ENCODE results near the gene QRICH2. TPM values are rescaled to one million over a fixed set of nuclear protein-coding genes. Genes with fewer than 3 reads are reported as not detected.

Gene QRICH2
- total and polyA plus RNA-seq, 9 of the 15 experiments (the other 6 are each of a cell fraction or from before 2014, with no cell fraction given): 0.03 to 1.6 (median 0.81) TPM

DNA sequence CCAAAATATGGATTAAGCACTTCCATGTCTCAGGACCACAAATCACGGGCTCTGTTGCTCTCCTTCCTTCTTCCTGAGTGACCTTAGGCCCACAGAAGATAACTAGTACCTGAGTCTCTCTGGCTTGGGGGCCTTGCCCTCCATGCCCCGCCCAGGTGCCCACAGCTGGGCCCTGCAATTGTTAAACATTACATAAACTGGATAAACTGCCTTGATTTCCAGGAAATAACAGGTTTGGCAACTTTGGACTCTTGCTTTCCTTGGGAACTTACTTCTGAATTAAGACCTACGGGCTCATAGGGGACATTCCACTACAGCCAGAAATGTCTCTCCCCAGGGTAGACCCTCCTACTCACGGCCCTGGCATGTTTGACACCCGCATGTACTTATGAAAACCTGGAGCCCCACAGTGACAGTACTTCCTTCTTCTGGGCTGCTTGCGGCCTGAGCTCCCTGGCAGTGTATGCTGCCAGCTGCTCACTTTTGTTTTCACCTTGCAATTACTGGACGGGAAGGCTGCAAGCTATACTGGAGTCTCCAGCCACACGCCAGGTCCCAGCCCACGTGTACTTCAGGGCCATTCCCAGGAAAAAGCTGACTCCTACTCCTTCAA lies 45.2 kb downstream of the QRICH2 start (continued):
- TF ChIP-seq, protein P1, sequence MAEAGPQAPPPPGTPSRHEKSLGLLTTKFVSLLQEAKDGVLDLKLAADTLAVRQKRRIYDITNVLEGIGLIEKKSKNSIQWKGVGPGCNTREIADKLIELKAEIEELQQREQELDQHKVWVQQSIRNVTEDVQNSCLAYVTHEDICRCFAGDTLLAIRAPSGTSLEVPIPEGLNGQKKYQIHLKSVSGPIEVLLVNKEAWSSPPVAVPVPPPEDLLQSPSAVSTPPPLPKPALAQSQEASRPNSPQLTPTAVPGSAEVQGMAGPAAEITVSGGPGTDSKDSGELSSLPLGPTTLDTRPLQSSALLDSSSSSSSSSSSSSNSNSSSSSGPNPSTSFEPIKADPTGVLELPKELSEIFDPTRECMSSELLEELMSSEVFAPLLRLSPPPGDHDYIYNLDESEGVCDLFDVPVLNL (CRISPR knock-in tag; IDR thresholded peaks at IDR 0.05; ENCODE audit: low read depth): no peak
- TF ChIP-seq STAT5A (IDR thresholded peaks at IDR 0.05; ENCODE audit: borderline replicate concordance, low read length): no peak

DNA sequence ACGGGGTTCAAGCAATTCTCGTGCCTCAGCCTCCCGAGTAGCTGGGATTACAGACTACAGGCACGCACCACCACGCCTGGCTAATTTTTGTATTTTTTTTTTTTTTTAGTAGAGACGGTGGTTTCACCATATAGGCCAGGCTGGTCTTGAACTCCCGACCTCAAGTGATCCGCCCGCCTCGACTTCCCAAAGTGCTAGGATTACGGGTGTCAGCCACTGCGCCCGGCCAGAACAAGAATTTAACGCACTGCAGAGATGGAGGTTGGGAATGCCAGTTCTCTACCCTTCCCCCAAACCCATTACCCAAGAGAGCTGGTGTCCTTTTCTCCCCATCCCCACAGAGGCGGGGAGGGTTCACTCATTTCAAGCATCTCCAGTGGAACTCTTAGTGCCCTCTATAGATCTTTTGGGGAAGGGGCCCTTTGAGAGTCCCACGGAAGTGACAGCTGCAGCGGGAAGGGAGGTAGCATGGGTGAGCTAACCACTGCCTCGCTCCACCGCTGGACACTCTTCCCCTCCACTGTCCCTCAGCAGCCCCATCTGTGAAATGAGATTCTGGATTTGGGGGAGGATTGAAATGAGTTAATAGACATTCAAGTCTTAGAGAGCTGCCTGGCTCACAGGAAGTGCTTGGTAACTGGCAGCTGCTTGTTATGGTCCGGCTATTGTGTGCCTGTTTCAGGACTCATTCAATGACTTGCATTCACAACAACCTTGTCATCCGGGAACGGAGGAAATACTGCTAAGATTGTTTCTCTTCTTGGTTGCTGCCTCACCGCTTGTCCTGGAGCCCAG lies 46.5 kb downstream of the QRICH2 start:
- no peak for DNase-seq (ENCODE audit: extremely low read depth in 1 of 4, low spot score in 3 of 4)
- Histone ChIP-seq H4K20me1 (replicated peaks; ENCODE audit: control insufficient read depth, insufficient read depth, low read length) (no peaks in the 10 kb centered on the region), H3K4me3 (no peak overlapping the region), H3K9me3 (replicated peaks; ENCODE audit: control insufficient read depth, insufficient read depth, low read depth, low read length) (no peaks in the 10 kb centered on the region), H3K4me2 (ENCODE audit: insufficient read depth, low read length) (no peak overlapping the region), H3K79me2 (ENCODE audit: control insufficient read depth, insufficient read depth, low read length) (peaks cover 14% of the 10 kb centered on the region), H3K27ac (ENCODE audit: extremely low read depth, low read depth, low read length) (no peak overlapping the region; the same call in 2 of the 3 replicates), H3K36me3 (ENCODE audit: control insufficient read depth, insufficient read depth, low read length) (peaks cover 4% of the 10 kb centered on the region), H3K9me1 (ENCODE audit: control insufficient read depth, insufficient read depth, low read length) (no peaks in the 10 kb centered on the region), H3K27me3 (ENCODE audit: control insufficient read depth in 2 of 2, insufficient read depth in 2 of 2, low read length in 2 of 2) (no peaks in the 10 kb centered on the region), H3K4me1 (replicated peaks in 1 of 2; ENCODE audit: control insufficient read depth in 2 of 2, insufficient read depth in 2 of 2, low read length in 2 of 2) (peaks cover 8 to 15% of the 10 kb centered on the region in 2 experiments; a peak in 4 of 5 replicates), H3K9ac (ENCODE audit: insufficient read depth in 1 of 2, low read depth in 2 of 2, low read length in 2 of 2) (peak overlapping the region in 1 of 2 experiments; percentile 37; a peak in 1 of 4 replicates), H2AFZ (ENCODE audit: low read depth, low read length) (peak overlapping the region; percentile 84)
- no peak for FAIRE-seq
- POLR2A ChIA-PET: interaction anchor here (0.7 to 3.5 kb wide), 7 partner anchors 8 to 23 kb away, joined by 3 to 15 read pairs (median 3); no protein-coding TSS in a partner anchor
- intact Hi-C loops (cut with micrococcal nuclease): no loop called here
- no peak for ATAC-seq
- WGBS (ENCODE audit: insufficient coverage, low coverage, missing lambda C conversion rate): 75% methylated on average over 23 of the region's 23 CpGs
- CTCF ChIA-PET (ENCODE audit: low intra/inter-chr PET ratio): no interaction called here
- no TSS peak for BruUV-seq (replicated peaks)
- in situ Hi-C loops (cut with MboI): loop anchor here (5.0 kb wide), 1 partner anchor 64 kb away; no protein-coding TSS in a partner anchor
- TF ChIP-seq BCOR (IDR thresholded peaks at IDR 0.05) (no peak), CBFA2T3 (IDR thresholded peaks at IDR 0.05) (no peak), ZNF444 (CRISPR knock-in tag; IDR thresholded peaks at IDR 0.05) (no peak), MAFG (tag; conservative IDR thresholded peaks at IDR 0.05) (peak; percentile 12; the same call in 1 of the 2 replicates), MCM3 (IDR thresholded peaks at IDR 0.05) (no peak), ADNP (tag; IDR thresholded peaks at IDR 0.05) (no peak), ZNF354B (CRISPR knock-in tag; IDR thresholded peaks at IDR 0.05) (no peak), RAD21 (CRISPR knock-in tag; conservative IDR thresholded peaks at IDR 0.05 in 1 of 2, IDR thresholded peaks at IDR 0.05 in 1 of 2) (peak in 1 of 2 experiments; percentile 17; a peak in 1 of 4 replicates), GABPA (tag; conservative IDR thresholded peaks at IDR 0.05; ENCODE audit: low read depth) (0 out of 2 replicates have a peak, but pooled peaks have one; percentile 18), ZNF217 (CRISPR knock-in tag; IDR thresholded peaks at IDR 0.05) (no peak), TGIF2 (CRISPR knock-in tag; IDR thresholded peaks at IDR 0.05) (no peak)
- TF ChIP-seq, protein P2, sequence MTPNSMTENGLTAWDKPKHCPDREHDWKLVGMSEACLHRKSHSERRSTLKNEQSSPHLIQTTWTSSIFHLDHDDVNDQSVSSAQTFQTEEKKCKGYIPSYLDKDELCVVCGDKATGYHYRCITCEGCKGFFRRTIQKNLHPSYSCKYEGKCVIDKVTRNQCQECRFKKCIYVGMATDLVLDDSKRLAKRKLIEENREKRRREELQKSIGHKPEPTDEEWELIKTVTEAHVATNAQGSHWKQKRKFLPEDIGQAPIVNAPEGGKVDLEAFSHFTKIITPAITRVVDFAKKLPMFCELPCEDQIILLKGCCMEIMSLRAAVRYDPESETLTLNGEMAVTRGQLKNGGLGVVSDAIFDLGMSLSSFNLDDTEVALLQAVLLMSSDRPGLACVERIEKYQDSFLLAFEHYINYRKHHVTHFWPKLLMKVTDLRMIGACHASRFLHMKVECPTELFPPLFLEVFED (CRISPR knock-in tag; conservative IDR thresholded peaks at IDR 0.05): no peak
- TF ChIP-seq, protein P3, sequence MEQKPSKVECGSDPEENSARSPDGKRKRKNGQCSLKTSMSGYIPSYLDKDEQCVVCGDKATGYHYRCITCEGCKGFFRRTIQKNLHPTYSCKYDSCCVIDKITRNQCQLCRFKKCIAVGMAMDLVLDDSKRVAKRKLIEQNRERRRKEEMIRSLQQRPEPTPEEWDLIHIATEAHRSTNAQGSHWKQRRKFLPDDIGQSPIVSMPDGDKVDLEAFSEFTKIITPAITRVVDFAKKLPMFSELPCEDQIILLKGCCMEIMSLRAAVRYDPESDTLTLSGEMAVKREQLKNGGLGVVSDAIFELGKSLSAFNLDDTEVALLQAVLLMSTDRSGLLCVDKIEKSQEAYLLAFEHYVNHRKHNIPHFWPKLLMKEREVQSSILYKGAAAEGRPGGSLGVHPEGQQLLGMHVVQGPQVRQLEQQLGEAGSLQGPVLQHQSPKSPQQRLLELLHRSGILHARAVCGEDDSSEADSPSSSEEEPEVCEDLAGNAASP (IDR thresholded peaks at IDR 0.05): no peak

Measured in K562 (cell line).